Ovary (tissue), 3 donors: Measurements from ENCODE around the gene ABTB2.

ENCODE experiments used
- POLR2A ChIP-seq: fragments of 450-650 bp; IDR thresholded peaks from one replicate; pipeline ENCODE4 v1.6.1; 2017; ENCODE audit warnings: antibody characterized with exemption, mild to moderate bottlenecking, moderate library complexity
- TF ChIP-seq, protein P1 (sequence below), 3 donors: fragments of 450-650 bp in 2 of 3; fragments of 200-600 bp in 1 of 3; IDR thresholded peaks; one replicate each; pipeline versions ENCODE4 v1.5.1 to v1.8.0; 2016 to 2022; ENCODE audit warnings: antibody characterized with exemption in 3 of 3, mild to moderate bottlenecking in 1 of 3
- donor health status: DM: no; HTN: no; CAD: no.

DNA sequence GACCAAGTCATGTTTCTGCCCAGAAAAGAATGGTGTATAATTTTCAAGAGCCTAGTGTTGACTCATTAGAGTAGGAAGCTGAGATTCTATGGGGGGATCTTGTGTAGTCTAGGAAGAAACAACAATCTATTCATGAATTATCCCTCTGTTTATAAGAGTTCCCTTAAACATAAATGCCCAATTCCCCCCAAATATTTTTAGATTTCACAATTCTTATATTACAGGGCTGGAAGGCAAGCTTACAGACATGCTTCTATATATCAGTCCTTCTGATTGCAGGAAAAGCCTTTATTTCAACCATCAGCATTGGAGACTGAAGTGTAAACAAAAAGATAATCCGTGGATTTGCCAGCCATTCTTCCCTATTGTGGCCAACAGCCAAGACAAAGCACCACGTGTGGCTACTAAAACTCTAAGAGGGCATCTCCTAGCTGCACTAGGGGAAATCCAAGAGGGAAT, 181.0 kb downstream of the ABTB2 start:
- TF ChIP-seq, protein P1, sequence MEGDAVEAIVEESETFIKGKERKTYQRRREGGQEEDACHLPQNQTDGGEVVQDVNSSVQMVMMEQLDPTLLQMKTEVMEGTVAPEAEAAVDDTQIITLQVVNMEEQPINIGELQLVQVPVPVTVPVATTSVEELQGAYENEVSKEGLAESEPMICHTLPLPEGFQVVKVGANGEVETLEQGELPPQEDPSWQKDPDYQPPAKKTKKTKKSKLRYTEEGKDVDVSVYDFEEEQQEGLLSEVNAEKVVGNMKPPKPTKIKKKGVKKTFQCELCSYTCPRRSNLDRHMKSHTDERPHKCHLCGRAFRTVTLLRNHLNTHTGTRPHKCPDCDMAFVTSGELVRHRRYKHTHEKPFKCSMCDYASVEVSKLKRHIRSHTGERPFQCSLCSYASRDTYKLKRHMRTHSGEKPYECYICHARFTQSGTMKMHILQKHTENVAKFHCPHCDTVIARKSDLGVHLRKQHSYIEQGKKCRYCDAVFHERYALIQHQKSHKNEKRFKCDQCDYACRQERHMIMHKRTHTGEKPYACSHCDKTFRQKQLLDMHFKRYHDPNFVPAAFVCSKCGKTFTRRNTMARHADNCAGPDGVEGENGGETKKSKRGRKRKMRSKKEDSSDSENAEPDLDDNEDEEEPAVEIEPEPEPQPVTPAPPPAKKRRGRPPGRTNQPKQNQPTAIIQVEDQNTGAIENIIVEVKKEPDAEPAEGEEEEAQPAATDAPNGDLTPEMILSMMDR (IDR thresholded peaks at IDR 0.05), result no peak
- TF ChIP-seq POLR2A, result no peak
